Endothelial cell of umbilical vein (primary cell): ENCODE data around the gene KIF15.

Experiments
- EZH2 ChIP-seq: IDR thresholded peaks from 2 replicates; pipeline ENCODE4 v1.6.1; 2012; ENCODE audit warnings: borderline replicate concordance, low read depth, mild to moderate bottlenecking, moderate library complexity, low read length, inconsistent platforms; ENCODE audit not compliant: severe bottlenecking
- FOS ChIP-seq: IDR thresholded peaks from 2 replicates; pipeline ENCODE4 v1.6.1; 2011; ENCODE audit warnings: mild to moderate bottlenecking, low read length, moderate library complexity, borderline replicate concordance; ENCODE audit not compliant: insufficient read depth
- GATA2 ChIP-seq: IDR thresholded peaks from 2 replicates; pipeline ENCODE4 v1.7.0; 2011; ENCODE audit warnings: low read depth, mild to moderate bottlenecking, moderate library complexity, mixed read lengths, low read length; ENCODE audit not compliant: insufficient read length, insufficient read depth
- JUN ChIP-seq: IDR thresholded peaks from 2 replicates; pipeline ENCODE4 v1.6.1; 2011; ENCODE audit warnings: borderline replicate concordance, low read depth; ENCODE audit not compliant: insufficient read length, insufficient read depth
- MYC ChIP-seq: IDR thresholded peaks from one replicate; pipeline ENCODE4 v1.6.1; 2011; ENCODE audit warnings: mild to moderate bottlenecking, low read depth, low read length
- POLR2A ChIP-seq: IDR thresholded peaks from 2 replicates; pipeline ENCODE4 v1.6.1; 2012; ENCODE audit warnings: low read depth, mild to moderate bottlenecking, control low read depth, low read length
- POLR2AphosphoS5 ChIP-seq: IDR thresholded peaks from 2 replicates; pipeline ENCODE4 v1.6.1; 2012; ENCODE audit warnings: low read depth, mild to moderate bottlenecking, control low read depth, low read length, moderate library complexity; ENCODE audit not compliant: insufficient read depth
- TF ChIP-seq, protein P1 (sequence below), 2 donors: IDR thresholded peaks; 1 replicate in 1 of 2; 2 replicates in 1 of 2; pipeline ENCODE4 v1.5.1; 2011; ENCODE audit warnings: low read length in 2 of 2, mild to moderate bottlenecking in 2 of 2, moderate library complexity in 2 of 2, control low read depth in 1 of 2, inconsistent platforms in 1 of 2, low read depth in 1 of 2; ENCODE audit not compliant: insufficient read depth in 1 of 2; ENCODE audit errors: extremely low read depth in 1 of 2
- TF ChIP-seq, protein P2 (sequence below): IDR thresholded peaks from 2 replicates; pipeline ENCODE4 v1.6.1; 2011; ENCODE audit not compliant: insufficient read depth, insufficient read length

DNA sequence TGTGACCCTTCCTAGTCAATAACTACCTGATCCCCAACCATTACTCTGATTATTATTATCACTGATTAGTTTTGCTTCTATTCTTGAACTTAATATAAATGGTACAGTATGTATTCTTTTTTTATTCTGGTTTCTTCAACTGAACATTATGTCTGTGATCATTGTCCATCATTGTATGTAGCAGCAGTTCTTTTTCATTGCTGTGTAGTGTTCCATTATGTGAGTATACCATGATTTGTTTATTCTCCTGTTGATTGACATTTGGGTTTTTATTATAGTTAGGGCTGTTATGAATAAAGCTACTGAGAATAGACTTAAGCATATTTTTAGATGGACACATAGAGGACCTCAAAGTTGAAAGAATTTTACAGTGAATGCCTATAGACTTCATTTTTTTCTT lies 2.7 kb downstream of the KIF15 start:
- TF ChIP-seq EZH2: no peak
- no peak for TF ChIP-seq FOS
- TF ChIP-seq, protein P1, sequence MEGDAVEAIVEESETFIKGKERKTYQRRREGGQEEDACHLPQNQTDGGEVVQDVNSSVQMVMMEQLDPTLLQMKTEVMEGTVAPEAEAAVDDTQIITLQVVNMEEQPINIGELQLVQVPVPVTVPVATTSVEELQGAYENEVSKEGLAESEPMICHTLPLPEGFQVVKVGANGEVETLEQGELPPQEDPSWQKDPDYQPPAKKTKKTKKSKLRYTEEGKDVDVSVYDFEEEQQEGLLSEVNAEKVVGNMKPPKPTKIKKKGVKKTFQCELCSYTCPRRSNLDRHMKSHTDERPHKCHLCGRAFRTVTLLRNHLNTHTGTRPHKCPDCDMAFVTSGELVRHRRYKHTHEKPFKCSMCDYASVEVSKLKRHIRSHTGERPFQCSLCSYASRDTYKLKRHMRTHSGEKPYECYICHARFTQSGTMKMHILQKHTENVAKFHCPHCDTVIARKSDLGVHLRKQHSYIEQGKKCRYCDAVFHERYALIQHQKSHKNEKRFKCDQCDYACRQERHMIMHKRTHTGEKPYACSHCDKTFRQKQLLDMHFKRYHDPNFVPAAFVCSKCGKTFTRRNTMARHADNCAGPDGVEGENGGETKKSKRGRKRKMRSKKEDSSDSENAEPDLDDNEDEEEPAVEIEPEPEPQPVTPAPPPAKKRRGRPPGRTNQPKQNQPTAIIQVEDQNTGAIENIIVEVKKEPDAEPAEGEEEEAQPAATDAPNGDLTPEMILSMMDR (IDR thresholded peaks at IDR 0.05; ENCODE audit: extremely low read depth in 1 of 2, insufficient read depth in 1 of 2, low read depth in 1 of 2, low read length in 2 of 2): no peak
- TF ChIP-seq POLR2A: no peak
- TF ChIP-seq POLR2AphosphoS5: no peak
- TF ChIP-seq, protein P2, sequence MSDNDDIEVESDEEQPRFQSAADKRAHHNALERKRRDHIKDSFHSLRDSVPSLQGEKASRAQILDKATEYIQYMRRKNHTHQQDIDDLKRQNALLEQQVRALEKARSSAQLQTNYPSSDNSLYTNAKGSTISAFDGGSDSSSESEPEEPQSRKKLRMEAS: no peak
- TF ChIP-seq MYC: no peak
- no peak for TF ChIP-seq JUN
- TF ChIP-seq GATA2: no peak
